GM23248 (cell line): ENCODE data around the gene C2orf72. TPM values are rescaled to one million over a fixed set of nuclear protein-coding genes. Genes with fewer than 3 reads are reported as not detected.

Experiments
- DNase-seq: peaks from one replicate; pipeline ENCODE4 v3.0.0-alpha.2; 2015
- H2AFZ ChIP-seq: fragments of 200-600 bp; sonication (generic); 2 replicates; pipeline ENCODE4 v1.6.1; 2016; ENCODE audit warnings: antibody characterized with exemption
- H3F3A ChIP-seq: fragments of 200-600 bp; sonication (generic); 2 replicates; pipeline ENCODE4 v1.6.1; 2016; ENCODE audit warnings: mild to moderate bottlenecking, antibody characterized with exemption, mixed run types; ENCODE audit not compliant: insufficient read depth
- H3K27ac ChIP-seq: fragments of 200-600 bp; sonication (generic); 2 replicates; pipeline ENCODE4 v1.5.1; 2016; ENCODE audit warnings: mild to moderate bottlenecking
- H3K27me3 ChIP-seq: fragments of 200-600 bp; sonication (generic); replicated peaks from 2 replicates; pipeline ENCODE4 v1.6.1; 2016; ENCODE audit warnings: mild to moderate bottlenecking; ENCODE audit not compliant: insufficient read depth
- H3K36me3 ChIP-seq: fragments of 200-600 bp; sonication (generic); 2 replicates; pipeline ENCODE4 v1.6.1; 2016; ENCODE audit warnings: low read depth, mild to moderate bottlenecking
- H3K4me1 ChIP-seq: fragments of 200-600 bp; sonication (generic); 2 replicates; pipeline ENCODE4 v1.6.1; 2016; ENCODE audit warnings: mild to moderate bottlenecking; ENCODE audit not compliant: insufficient read depth
- H3K4me2 ChIP-seq: fragments of 200-600 bp; sonication (generic); one replicate; pipeline ENCODE4 v1.6.1; 2016; ENCODE audit warnings: mild to moderate bottlenecking; ENCODE audit not compliant: unreplicated experiment
- H3K4me3 ChIP-seq: fragments of 200-600 bp; sonication (generic); 2 replicates; pipeline ENCODE4 v1.5.1; 2016; ENCODE audit warnings: mild to moderate bottlenecking
- H3K79me2 ChIP-seq: fragments of 200-600 bp; sonication (generic); 2 replicates; pipeline ENCODE4 v1.6.1; 2016; ENCODE audit warnings: mild to moderate bottlenecking; ENCODE audit not compliant: insufficient read depth
- H3K9ac ChIP-seq: fragments of 200-600 bp; sonication (generic); 2 replicates; pipeline ENCODE4 v1.6.1; 2016; ENCODE audit warnings: mild to moderate bottlenecking
- H3K9me2 ChIP-seq: fragments of 200-600 bp; sonication (generic); 2 replicates; pipeline ENCODE4 v1.6.1; 2016; ENCODE audit warnings: mixed run types, mild to moderate bottlenecking, moderate library complexity; ENCODE audit not compliant: insufficient read depth
- H3K9me3 ChIP-seq: fragments of 200-600 bp; sonication (generic); one replicate; pipeline ENCODE4 v1.6.1; 2017; ENCODE audit warnings: low read depth
- H4K20me1 ChIP-seq: fragments of 200-600 bp; sonication (generic); 2 replicates; pipeline ENCODE4 v1.6.0; 2016; ENCODE audit not compliant: insufficient read depth
- EZH2 ChIP-seq: fragments of 200-600 bp; sonication (generic); IDR thresholded peaks from 2 replicates; pipeline ENCODE4 v1.6.1; 2018; ENCODE audit warnings: antibody characterized with exemption, mild to moderate bottlenecking; ENCODE audit not compliant: insufficient read depth, poor library complexity, severe bottlenecking
- EZH2phosphoT487 ChIP-seq: fragments of 200-600 bp; sonication (generic); IDR thresholded peaks from 2 replicates; pipeline ENCODE4 v1.6.1; 2018; ENCODE audit warnings: antibody characterized with exemption, moderate library complexity, mild to moderate bottlenecking, low read depth; ENCODE audit not compliant: insufficient read depth
- WGBS, 2 experiments: methylation state at CpG; one replicate each; pipeline ENCODE4 v1.1.6; 2015 to 2017; ENCODE audit warnings: low lambda C conversion rate in 2 of 2, low coverage in 1 of 2; ENCODE audit errors: missing lambda C conversion rate in 2 of 2; 5-methylcytosine and 5-hydroxymethylcytosine counted together
- in situ Hi-C: fragments of 300-500 bp; cut with MboI; formaldehyde crosslinking; loops from 2 replicates; pipeline ENCODE4 v1.15.0; 2020
- polyA plus RNA-seq: library from polyadenylated mRNA; unstranded; fragments of >200 nt; fragmentation: Nextera tagmentation; extraction: Ambion mirVana; gene quantifications from 2 replicates; pipeline ENCODE4 v1.2.1, GENCODE V29; 2016
- total RNA-seq: library from RNA; depleted of rRNA; stranded (reverse); fragments of >200 nt; shearing (Covaris generic); gene quantifications from 2 replicates; pipeline ENCODE4 v1.2.3, GENCODE V29; 2014

Gene C2orf72
- total and polyA plus RNA-seq, 2 experiments from 2014 or later = 0.11 TPM; not detected in 1

GRCh38 chr2:231009236-231009919, 27.9 kb upstream of the C2orf72 start:
- Histone ChIP-seq H3K4me3 (no peak overlapping the region), H3F3A (no peaks in the 10 kb centered on the region), H3K4me1 (no peaks in the 10 kb centered on the region), H3K4me2 (no peak overlapping the region), H3K79me2 (no peaks in the 10 kb centered on the region), H3K27ac (no peak overlapping the region), H3K9me2 (no peaks in the 10 kb centered on the region), H3K36me3 (no peaks in the 10 kb centered on the region), H2AFZ (no peak overlapping the region), H4K20me1 (no peaks in the 10 kb centered on the region), H3K9ac (no peak overlapping the region), H3K27me3 (peaks cover 40% of the 10 kb centered on the region), H3K9me3 (no peaks in the 10 kb centered on the region)
- WGBS, 2 experiments = 38 to 40% methylated on average over 14 of the region's 14 CpGs
- no peak for DNase-seq
- no peak for TF ChIP-seq EZH2phosphoT487
- in situ Hi-C loops = no loop called here

GRCh38 chr2:231010201-231010730, 27.1 kb upstream of the C2orf72 start:
- WGBS, 2 experiments = 43 to 53% methylated on average over 2 of the region's 2 CpGs
- DNase-seq = no peak
- Histone ChIP-seq H3K9me3 (no peaks in the 10 kb centered on the region), H3K9me2 (no peaks in the 10 kb centered on the region), H3K4me3 (no peak overlapping the region), H3K27me3 (peaks cover 47% of the 10 kb centered on the region), H3K4me2 (no peak overlapping the region), H3K27ac (no peak overlapping the region), H3K79me2 (no peaks in the 10 kb centered on the region), H3K4me1 (no peaks in the 10 kb centered on the region), H4K20me1 (no peaks in the 10 kb centered on the region), H2AFZ (no peak overlapping the region), H3K36me3 (no peaks in the 10 kb centered on the region), H3F3A (no peaks in the 10 kb centered on the region), H3K9ac (no peak overlapping the region)
- in situ Hi-C loops = no loop called here
- TF ChIP-seq EZH2phosphoT487 = no peak
- no peak for TF ChIP-seq EZH2

GRCh38 chr2:231011526-231011925, 25.8 kb upstream of the C2orf72 start:
- Histone ChIP-seq H3K27me3 (peaks cover 53% of the 10 kb centered on the region), H3K4me1 (no peaks in the 10 kb centered on the region), H3F3A (no peaks in the 10 kb centered on the region), H3K9me2 (no peaks in the 10 kb centered on the region), H3K27ac (no peak overlapping the region), H2AFZ (no peak overlapping the region), H3K36me3 (no peaks in the 10 kb centered on the region), H3K9me3 (no peaks in the 10 kb centered on the region), H3K9ac (no peak overlapping the region), H4K20me1 (no peaks in the 10 kb centered on the region), H3K79me2 (no peaks in the 10 kb centered on the region), H3K4me2 (no peak overlapping the region), H3K4me3 (no peak overlapping the region)
- DNase-seq = no peak
- TF ChIP-seq EZH2 (no peak), EZH2phosphoT487 (no peak)
- WGBS, 2 experiments = 48 to 51% methylated on average over 2 of the region's 2 CpGs
- in situ Hi-C loops = no loop called here

GRCh38 chr2:231012463-231012862, 24.9 kb upstream of the C2orf72 start:
- H3K9me2 ChIP-seq = no peaks in the 10 kb centered on the region
- H3K4me2 ChIP-seq = no peak overlapping the region
- TF ChIP-seq EZH2 (no peak), EZH2phosphoT487 (no peak)
- in situ Hi-C loops = no loop called here
- H3K36me3 ChIP-seq = no peaks in the 10 kb centered on the region
- H3K9me3 ChIP-seq = no peaks in the 10 kb centered on the region
- no peak for DNase-seq
- H2AFZ ChIP-seq = no peak overlapping the region
- no peak overlapping the region for H3K4me3 ChIP-seq
- H3K79me2 ChIP-seq = no peaks in the 10 kb centered on the region
- H3F3A ChIP-seq = no peaks in the 10 kb centered on the region
- no peaks in the 10 kb centered on the region for H3K4me1 ChIP-seq
- H3K9ac ChIP-seq = no peak overlapping the region
- peaks cover 62% of the 10 kb centered on the region for H3K27me3 ChIP-seq
- H3K27ac ChIP-seq = no peak overlapping the region
- no peaks in the 10 kb centered on the region for H4K20me1 ChIP-seq
- WGBS, 2 experiments = 24 to 32% methylated on average over 3 of the region's 3 CpGs
